Esophagus squamous epithelium (tissue), 5 donors: Measurements from ENCODE around the gene SYNPO2. TPM values are rescaled to one million over a fixed set of nuclear protein-coding genes. Genes with fewer than 3 reads are reported as not detected.

Experiments
- DNase-seq: peaks from one replicate; lab custom pipeline; 2025; lab: John Stamatoyannopoulos, UW
- H3K27ac ChIP-seq, 4 donors: fragments of 200-600 bp; sonication (generic); one replicate each; pipeline ENCODE4 v1.5.1; 2016 to 2019; ENCODE audit warnings: mild to moderate bottlenecking in 1 of 4
- H3K27me3 ChIP-seq, 4 donors: fragments of 200-600 bp; sonication (generic); 1 replicate in 3 of 4; 2 replicates in 1 of 4; pipeline versions ENCODE4 v1.5.1 to v1.6.0; 2017 to 2021; ENCODE audit warnings: antibody characterized with exemption in 1 of 4
- H3K36me3 ChIP-seq, 3 donors: fragments of 200-600 bp; sonication (generic); one replicate each; pipeline ENCODE4 v1.5.1; 2016 to 2019
- H3K4me1 ChIP-seq, 3 donors: fragments of 200-600 bp; sonication (generic); one replicate each; pipeline ENCODE4 v1.5.1; 2017 to 2019
- H3K4me3 ChIP-seq, 4 donors: fragments of 200-600 bp; sonication (generic); 1 replicate in 3 of 4; 2 replicates in 1 of 4; pipeline ENCODE4 v1.5.1; 2016 to 2019; ENCODE audit warnings: mild to moderate bottlenecking in 2 of 4, moderate library complexity in 1 of 4
- H3K9me3 ChIP-seq, 3 donors: fragments of 200-600 bp; sonication (generic); one replicate each; pipeline ENCODE4 v1.5.1; 2016 to 2019
- CTCF ChIP-seq, 6 experiments: fragments of 450-650 bp in 4 of 6; fragments of 200-600 bp in 2 of 6; sonication (generic) in 2 of 6; IDR thresholded peaks; one replicate each; pipeline ENCODE4 v1.5.1; 2016 to 2019; ENCODE audit warnings: antibody characterized with exemption in 6 of 6, mild to moderate bottlenecking in 4 of 6, moderate library complexity in 4 of 6
- POLR2A ChIP-seq, 4 donors: fragments of 450-650 bp; IDR thresholded peaks; one replicate each; pipeline ENCODE4 v1.6.1; 2017; ENCODE audit warnings: antibody characterized with exemption in 4 of 4, mild to moderate bottlenecking in 4 of 4, moderate library complexity in 3 of 4
- WGBS, 2 donors: methylation state at CpG; one replicate each; pipeline ENCODE4 v1.1.5; 2018; 5-methylcytosine and 5-hydroxymethylcytosine counted together
- intact Hi-C: fragments of 100-400 bp; cut with DNase I; formaldehyde crosslinking; loops from one replicate; pipeline ENCODE4 v1.15.0; 2022
- total RNA-seq, 4 donors: library from RNA; depleted of rRNA; stranded (reverse); fragments of >200 nt; gene quantifications; one replicate each; pipeline ENCODE4 v1.1.0, GENCODE V29; 2016
- donor health status: DM: yes; HTN: yes; CAD: no.

Gene SYNPO2
- total RNA-seq, 4 donors from 2014 or later = 19.0 to 418 (median 84.2) TPM

- no peaks in the 10 kb centered on the region for H3K9me3 ChIP-seq
- H3K4me3 ChIP-seq = no peak overlapping the region
- H3K4me1 ChIP-seq = peaks cover 0 to 15% (median 0%) of the 10 kb centered on the region in 3 donors
- no peaks in the 10 kb centered on the region for H3K36me3 ChIP-seq
- peak overlapping the region in 1 of 4 donors; percentile 27 for H3K27ac ChIP-seq
- H3K27me3 ChIP-seq = no peaks in the 10 kb centered on the region
- TF ChIP-seq CTCF (IDR thresholded peaks at IDR 0.05) = no peak
- TF ChIP-seq POLR2A (IDR thresholded peaks at IDR 0.05) = no peak
- intact Hi-C loops = no loop called here
- WGBS, 2 donors = 70 to 78% methylated on average over 2 of the region's 2 CpGs
- no peak for DNase-seq
Measured at GRCh38 chr4:118935819-118936218, 47.2 kb downstream of the SYNPO2 start.

- Histone ChIP-seq H3K4me3 (no peak overlapping the region), H3K4me1 (peaks cover 0 to 21% (median 0%) of the 10 kb centered on the region in 3 donors), H3K36me3 (no peaks in the 10 kb centered on the region), H3K27ac (peak overlapping the region in 2 of 4 donors; percentile 5 to 63), H3K9me3 (no peaks in the 10 kb centered on the region), H3K27me3 (no peaks in the 10 kb centered on the region)
- DNase-seq = no peak
- TF ChIP-seq CTCF (IDR thresholded peaks at IDR 0.05) (no peak), POLR2A (IDR thresholded peaks at IDR 0.05) (no peak)
- intact Hi-C loops = no loop called here
- WGBS, 2 donors = 77 to 80% methylated on average over 3 of the region's 3 CpGs
Measured at GRCh38 chr4:118936406-118936805, 47.8 kb downstream of the SYNPO2 start.

- H3K9me3 ChIP-seq = no peaks in the 10 kb centered on the region
- no peak for DNase-seq
- peak overlapping the region in 1 of 4 donors; percentile 4 for H3K4me3 ChIP-seq
- 75 to 82% methylated on average over 10 of the region's 10 CpGs for WGBS, 2 donors
- no peaks in the 10 kb centered on the region for H3K27me3 ChIP-seq
- peaks cover 0 to 35% (median 0%) of the 10 kb centered on the region in 3 donors for H3K4me1 ChIP-seq
- intact Hi-C loops = no loop called here
- TF ChIP-seq POLR2A (IDR thresholded peaks at IDR 0.05) (no peak), CTCF (IDR thresholded peaks at IDR 0.05) (no peak)
- H3K36me3 ChIP-seq = no peaks in the 10 kb centered on the region
- H3K27ac ChIP-seq = peak overlapping the region in 3 of 4 donors; percentile 56 to 68 (median 63)
Measured at GRCh38 chr4:118939169-118939783, 50.6 kb downstream of the SYNPO2 start.

GRCh38 chr4:118941149-118941548 is 52.5 kb downstream of the SYNPO2 start:
- DNase-seq = no peak
- no peak for TF ChIP-seq POLR2A (IDR thresholded peaks at IDR 0.05)
- no peak for TF ChIP-seq CTCF (IDR thresholded peaks at IDR 0.05)
- Histone ChIP-seq H3K27me3 (no peaks in the 10 kb centered on the region), H3K4me3 (no peak overlapping the region), H3K36me3 (no peaks in the 10 kb centered on the region), H3K27ac (peak overlapping the region; percentile 38 to 73 (median 66)), H3K4me1 (peaks cover 0 to 35% (median 0%) of the 10 kb centered on the region in 3 donors), H3K9me3 (no peaks in the 10 kb centered on the region)
- 39 to 61% methylated on average over 1 of the region's 1 CpG for WGBS, 2 donors
- intact Hi-C loops = no loop called here

- intact Hi-C loops = no loop called here
- Histone ChIP-seq H3K4me3 (no peak overlapping the region), H3K27me3 (no peaks in the 10 kb centered on the region), H3K36me3 (no peaks in the 10 kb centered on the region), H3K4me1 (peaks cover 0 to 35% (median 0%) of the 10 kb centered on the region in 3 donors), H3K9me3 (no peaks in the 10 kb centered on the region), H3K27ac (peak overlapping the region; percentile 2 to 73 (median 66))
- WGBS, 2 donors = 31 to 55% methylated on average over 4 to 6 of the region's 6 CpGs
- TF ChIP-seq CTCF (IDR thresholded peaks at IDR 0.05) (no peak), POLR2A (IDR thresholded peaks at IDR 0.05) (no peak)
- no peak for DNase-seq
Measured at GRCh38 chr4:118941799-118942198, 53.1 kb downstream of the SYNPO2 start.
